SU-DHL-6 (cell line): ENCODE results near the gene STRIP2.

Source experiments
- H2AFZ ChIP-seq: fragments of 200-600 bp; sonication (generic); 2 replicates; pipeline ENCODE4 v1.6.1; 2014; ENCODE audit warnings: low read depth, mild to moderate bottlenecking, moderate library complexity, mixed read lengths, antibody characterized with exemption, low read length; ENCODE audit not compliant: severe bottlenecking
- H3F3A ChIP-seq: fragments of 200-600 bp; shearing (Covaris generic); 2 replicates; pipeline ENCODE4 v1.6.0; 2016; ENCODE audit warnings: antibody characterized with exemption, mild to moderate bottlenecking; ENCODE audit not compliant: insufficient read depth
- H3K27ac ChIP-seq: fragments of 200-600 bp; sonication (generic); 2 replicates; pipeline ENCODE4 v1.5.1; 2016; ENCODE audit warnings: low read depth, mild to moderate bottlenecking, low read length, moderate library complexity, mixed read lengths
- H3K27me3 ChIP-seq: fragments of 200-600 bp; sonication (generic), shearing (Covaris generic); 2 replicates; pipeline ENCODE4 v1.6.0; 2014; ENCODE audit warnings: mild to moderate bottlenecking, low read length
- H3K36me3 ChIP-seq: fragments of 200-600 bp; sonication (generic); 2 replicates; pipeline ENCODE4 v1.6.1; 2014; ENCODE audit warnings: mild to moderate bottlenecking, low read length, mixed read lengths
- H3K4me2 ChIP-seq: fragments of 300-600, 200-600 bp; shearing (Covaris generic), sonication (generic); 2 replicates; pipeline ENCODE4 v1.6.0; 2014; ENCODE audit warnings: low read length, low read depth, mild to moderate bottlenecking; ENCODE audit not compliant: poor library complexity, severe bottlenecking
- H3K4me3 ChIP-seq: fragments of 200-600 bp; sonication (generic); 2 replicates; pipeline ENCODE4 v1.5.1; 2014; ENCODE audit warnings: antibody characterized with exemption, low read length, mild to moderate bottlenecking, mixed read lengths; ENCODE audit not compliant: insufficient read depth, poor library complexity, severe bottlenecking
- H3K79me2 ChIP-seq: fragments of 200-600 bp; sonication (generic); 2 replicates; pipeline ENCODE4 v1.6.1; 2014; ENCODE audit warnings: mild to moderate bottlenecking, low read length, moderate library complexity; ENCODE audit not compliant: insufficient read depth
- H3K9ac ChIP-seq: fragments of 200-600 bp; sonication (generic); 2 replicates; pipeline ENCODE4 v1.7.0; 2014; ENCODE audit warnings: mild to moderate bottlenecking, low read length
- H3K9me2 ChIP-seq: fragments of 200-600 bp; sonication (generic); replicated peaks from 2 replicates; pipeline ENCODE4 v1.6.1; 2014; ENCODE audit warnings: low read length; ENCODE audit not compliant: insufficient read depth
- H3K9me3 ChIP-seq: fragments of 200-600 bp; sonication (generic); 2 replicates; pipeline ENCODE4 v1.6.1; 2014; ENCODE audit warnings: low read length, mixed read lengths; ENCODE audit not compliant: insufficient read depth
- H4K20me1 ChIP-seq: fragments of 200-600 bp; sonication (generic); 2 replicates; pipeline ENCODE4 v1.6.1; 2014; ENCODE audit warnings: low read depth, mild to moderate bottlenecking, antibody characterized with exemption, low read length, moderate library complexity, mixed read lengths
- EZH2phosphoT487 ChIP-seq: fragments of 200-600 bp; sonication (generic), shearing (Covaris generic); conservative IDR thresholded peaks from 2 replicates; pipeline ENCODE4 v1.6.1; 2018; ENCODE audit warnings: mild to moderate bottlenecking, antibody characterized with exemption, low read length, moderate library complexity, mixed read lengths
- TF ChIP-seq, protein P1 (sequence below): fragments of 200-600 bp; sonication (generic); IDR thresholded peaks from one replicate; pipeline ENCODE4 v1.5.1; 2017; ENCODE audit warnings: antibody characterized with exemption, mild to moderate bottlenecking, low read length, moderate library complexity; ENCODE audit not compliant: insufficient read depth, poor library complexity, severe bottlenecking

The STRIP2 gene

DNA sequence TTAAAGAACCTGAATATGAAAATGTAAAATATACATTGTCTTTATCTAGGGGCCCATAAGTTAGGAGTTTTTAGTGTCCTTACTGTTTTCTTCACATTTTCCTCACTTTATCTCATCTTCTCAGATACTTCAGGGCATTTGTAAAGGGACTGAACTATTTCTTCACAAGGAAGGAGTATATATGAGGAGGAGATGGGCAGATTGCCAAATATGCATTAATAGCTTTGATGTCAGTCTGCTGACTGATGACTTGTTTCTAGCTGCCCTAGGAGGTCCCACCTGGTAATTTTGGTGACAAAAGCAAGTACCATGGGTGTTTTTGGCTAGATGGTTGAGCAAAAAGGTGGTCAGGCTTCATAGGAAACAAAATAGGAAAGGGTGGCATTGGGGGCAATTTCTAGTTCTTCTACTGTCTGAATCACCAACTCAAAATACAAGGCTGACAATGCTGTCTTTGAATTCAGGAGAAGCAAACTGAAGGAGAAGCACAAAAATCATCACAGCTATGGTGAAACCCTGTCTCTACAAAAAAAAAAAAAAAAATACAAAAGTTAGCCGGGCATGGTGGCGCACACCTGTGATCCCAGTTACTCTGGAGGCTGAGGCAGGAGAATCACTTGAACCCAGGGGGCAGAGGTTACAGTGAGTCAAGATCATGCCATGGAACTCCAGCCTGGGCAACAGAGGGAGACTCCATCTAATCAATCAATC, 10.4 kb upstream of the STRIP2 start:
- Histone ChIP-seq H4K20me1 (no peaks in the 10 kb centered on the region), H3K36me3 (no peaks in the 10 kb centered on the region), H3K4me3 (no peak overlapping the region), H3K27ac (no peak overlapping the region), H3K9me2 (no peaks in the 10 kb centered on the region), H3K9ac (no peak overlapping the region), H3K27me3 (no peaks in the 10 kb centered on the region), H3K79me2 (no peaks in the 10 kb centered on the region), H3K9me3 (no peaks in the 10 kb centered on the region), H2AFZ (no peak overlapping the region), H3K4me2 (no peak overlapping the region), H3F3A (no peaks in the 10 kb centered on the region)
- no peak for TF ChIP-seq EZH2phosphoT487
- TF ChIP-seq, protein P1, sequence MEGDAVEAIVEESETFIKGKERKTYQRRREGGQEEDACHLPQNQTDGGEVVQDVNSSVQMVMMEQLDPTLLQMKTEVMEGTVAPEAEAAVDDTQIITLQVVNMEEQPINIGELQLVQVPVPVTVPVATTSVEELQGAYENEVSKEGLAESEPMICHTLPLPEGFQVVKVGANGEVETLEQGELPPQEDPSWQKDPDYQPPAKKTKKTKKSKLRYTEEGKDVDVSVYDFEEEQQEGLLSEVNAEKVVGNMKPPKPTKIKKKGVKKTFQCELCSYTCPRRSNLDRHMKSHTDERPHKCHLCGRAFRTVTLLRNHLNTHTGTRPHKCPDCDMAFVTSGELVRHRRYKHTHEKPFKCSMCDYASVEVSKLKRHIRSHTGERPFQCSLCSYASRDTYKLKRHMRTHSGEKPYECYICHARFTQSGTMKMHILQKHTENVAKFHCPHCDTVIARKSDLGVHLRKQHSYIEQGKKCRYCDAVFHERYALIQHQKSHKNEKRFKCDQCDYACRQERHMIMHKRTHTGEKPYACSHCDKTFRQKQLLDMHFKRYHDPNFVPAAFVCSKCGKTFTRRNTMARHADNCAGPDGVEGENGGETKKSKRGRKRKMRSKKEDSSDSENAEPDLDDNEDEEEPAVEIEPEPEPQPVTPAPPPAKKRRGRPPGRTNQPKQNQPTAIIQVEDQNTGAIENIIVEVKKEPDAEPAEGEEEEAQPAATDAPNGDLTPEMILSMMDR = no peak

DNA sequence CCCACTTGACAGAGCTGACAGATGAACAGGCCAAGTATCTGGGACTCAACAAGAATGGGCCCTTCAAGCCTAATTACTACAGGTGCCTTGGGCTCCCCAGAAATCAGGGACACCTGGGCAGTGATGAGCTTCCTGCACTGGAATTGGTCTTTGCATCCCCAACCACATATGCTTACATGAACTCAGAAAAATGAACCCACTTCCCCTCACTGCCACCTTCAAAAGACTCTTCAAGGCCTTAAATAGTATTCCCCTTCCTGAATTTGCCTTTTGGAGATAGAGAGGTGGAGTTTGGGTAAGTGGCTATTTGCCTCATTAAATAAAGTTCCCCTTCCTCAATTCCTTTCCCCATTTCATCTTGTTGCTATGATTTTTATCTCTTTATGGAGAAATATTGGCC, 7.8 kb upstream of the STRIP2 start:
- TF ChIP-seq, protein P1 = no peak
- TF ChIP-seq EZH2phosphoT487 = no peak
- H3F3A ChIP-seq = no peaks in the 10 kb centered on the region
- no peaks in the 10 kb centered on the region for H3K36me3 ChIP-seq
- H3K9me3 ChIP-seq = no peaks in the 10 kb centered on the region
- no peak overlapping the region for H3K4me3 ChIP-seq
- no peak overlapping the region for H3K4me2 ChIP-seq
- no peaks in the 10 kb centered on the region for H3K79me2 ChIP-seq
- H3K9me2 ChIP-seq = no peaks in the 10 kb centered on the region
- no peaks in the 10 kb centered on the region for H3K27me3 ChIP-seq
- H3K9ac ChIP-seq = no peak overlapping the region
- H3K27ac ChIP-seq = no peak overlapping the region
- no peak overlapping the region for H2AFZ ChIP-seq
- H4K20me1 ChIP-seq = no peaks in the 10 kb centered on the region

GRCh38 chr7:129427526-129428045, 6.6 kb upstream of the STRIP2 start:
- H4K20me1 ChIP-seq = no peaks in the 10 kb centered on the region
- H3F3A ChIP-seq = no peaks in the 10 kb centered on the region
- no peaks in the 10 kb centered on the region for H3K9me2 ChIP-seq
- H3K79me2 ChIP-seq = no peaks in the 10 kb centered on the region
- H3K36me3 ChIP-seq = no peaks in the 10 kb centered on the region
- H3K9ac ChIP-seq = no peak overlapping the region
- H3K4me3 ChIP-seq = no peak overlapping the region
- no peak overlapping the region for H3K27ac ChIP-seq
- H3K9me3 ChIP-seq = no peaks in the 10 kb centered on the region
- no peak overlapping the region for H3K4me2 ChIP-seq
- H2AFZ ChIP-seq = no peak overlapping the region
- H3K27me3 ChIP-seq = no peaks in the 10 kb centered on the region
- TF ChIP-seq, protein P1 = no peak
- TF ChIP-seq EZH2phosphoT487 = no peak
